HEK293T (cell line): ENCODE data around the gene TCF19.
"Not testable (repeated sequence)": the region's sequence is repeated elsewhere in the genome, so short reads cannot be mapped to it uniquely, and the experiment has no call there.

Source experiments
- BHLHE40 ChIP-seq: fragments of 450-650 bp; IDR thresholded peaks from 2 replicates; pipeline ENCODE4 v1.6.1; 2016; ENCODE audit warnings: mild to moderate bottlenecking, moderate library complexity, borderline replicate concordance
- HDGF ChIP-seq: fragments of 450-650 bp; IDR thresholded peaks from 2 replicates; pipeline ENCODE4 v1.6.1; 2017; ENCODE audit warnings: antibody characterized with exemption, borderline replicate concordance
- NFRKB ChIP-seq: fragments of 450-650 bp; IDR thresholded peaks from 2 replicates; pipeline ENCODE4 v1.6.1; 2016; ENCODE audit warnings: mild to moderate bottlenecking, moderate library complexity
- ZNF384 ChIP-seq: fragments of 450-650 bp; IDR thresholded peaks from 2 replicates; pipeline ENCODE4 v1.6.1; 2016

- not testable (repeated sequence) for TF ChIP-seq ZNF384, NFRKB, BHLHE40, HDGF
Measured at GRCh38 chr6:31189223-31189622, 30.8 kb downstream of the TCF19 start.
